Epithelial cell of umbilical artery (primary cell): ENCODE results near the gene OR52M1. TPM values are rescaled to one million over a fixed set of nuclear protein-coding genes. Genes with fewer than 3 reads are reported as not detected.

Experiments
- total RNA-seq: library from RNA; depleted of rRNA; stranded (reverse); fragments of >200 nt; gene quantifications from 2 replicates; pipeline ENCODE4 v1.2.3, GENCODE V29; 2014

OR52M1 gene, protein sequence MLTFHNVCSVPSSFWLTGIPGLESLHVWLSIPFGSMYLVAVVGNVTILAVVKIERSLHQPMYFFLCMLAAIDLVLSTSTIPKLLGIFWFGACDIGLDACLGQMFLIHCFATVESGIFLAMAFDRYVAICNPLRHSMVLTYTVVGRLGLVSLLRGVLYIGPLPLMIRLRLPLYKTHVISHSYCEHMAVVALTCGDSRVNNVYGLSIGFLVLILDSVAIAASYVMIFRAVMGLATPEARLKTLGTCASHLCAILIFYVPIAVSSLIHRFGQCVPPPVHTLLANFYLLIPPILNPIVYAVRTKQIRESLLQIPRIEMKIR
- not detected in 2 replicates for total RNA-seq

DNA sequence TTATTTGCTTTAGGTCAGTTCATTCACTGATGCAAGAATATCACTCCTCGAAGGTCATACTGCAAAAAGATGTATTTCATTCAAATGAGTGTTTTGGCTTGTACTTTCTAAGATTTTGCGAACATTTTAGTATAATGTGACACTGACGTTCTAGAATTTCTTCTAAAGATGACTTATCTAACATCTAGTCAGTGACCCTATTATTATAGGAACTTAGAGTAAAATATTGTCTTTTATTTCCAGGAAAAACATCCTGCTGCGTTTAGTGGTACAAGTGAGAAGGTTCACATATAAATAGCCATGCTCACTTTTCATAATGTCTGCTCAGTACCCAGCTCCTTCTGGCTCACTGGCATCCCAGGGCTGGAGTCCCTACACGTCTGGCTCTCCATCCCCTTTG is at the start of gene OR52M1:
Gene OR52M1 (plus strand): TSS at position 301 of the 400 bp plus-strand sequence. CDS start 0 bp downstream, at position 301.

DNA sequence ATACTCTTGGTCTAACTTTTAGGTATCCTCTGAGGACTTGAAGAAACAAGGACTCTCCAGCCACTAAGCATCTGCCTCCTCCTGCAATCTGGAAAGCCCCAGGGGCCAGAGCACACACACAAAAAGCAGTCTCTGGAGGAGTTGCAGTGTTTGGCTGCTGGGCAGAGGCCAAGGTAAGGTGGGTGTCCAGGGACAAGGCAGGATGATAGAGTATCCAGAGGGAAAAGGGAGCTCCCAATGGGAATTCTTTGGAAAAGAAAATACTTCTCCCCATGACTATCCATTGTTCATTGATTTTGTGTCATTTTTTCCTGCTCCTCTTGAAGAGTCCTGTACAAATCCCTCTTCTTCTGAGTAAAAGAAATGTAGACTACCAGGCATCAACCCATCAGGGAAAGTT is 36.5 kb downstream of the OR52M1 start, which contains the start of gene OR52I2:
Gene OR52I2 (plus strand): TSS at position 301 of the 400 bp plus-strand sequence.

DNA sequence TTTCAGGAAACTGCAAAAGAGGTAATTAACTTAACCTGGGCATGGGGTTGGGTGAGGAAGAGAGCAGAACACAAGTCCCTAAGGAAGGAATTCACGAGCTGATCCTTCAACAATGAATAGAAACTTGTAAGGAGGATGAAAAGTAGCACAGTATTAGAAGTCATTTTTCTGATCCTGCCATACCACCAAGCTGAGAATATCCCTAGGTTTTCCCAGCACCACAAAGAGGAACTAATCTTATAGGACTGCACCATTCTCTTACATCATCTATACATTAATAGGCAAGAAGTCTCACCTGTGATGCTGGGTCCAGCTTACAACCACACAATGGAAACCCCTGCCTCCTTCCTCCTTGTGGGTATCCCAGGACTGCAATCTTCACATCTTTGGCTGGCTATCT is 48.7 kb downstream of the OR52M1 start, which contains the start of gene OR52I1:
Gene OR52I1 (plus strand): TSS at position 301 of the 400 bp plus-strand sequence. CDS start 0 bp downstream, at position 301.

Other genes with a start within 250 kb of the OR52M1 start
- not detected in 2 replicates for gene OR52B4, start 176.8 kb upstream of the OR52M1 start, total RNA-seq
- 24.0 and 62.8 TPM in 2 replicates for gene TRIM21, start 151.5 kb upstream of the OR52M1 start, total RNA-seq
- not detected in 2 replicates for gene OR52K2, start 95.9 kb upstream of the OR52M1 start, total RNA-seq
- not detected in 2 replicates for gene OR52K1, start 62.5 kb upstream of the OR52M1 start, total RNA-seq
- gene OR52I2, start 36.6 kb downstream of the OR52M1 start, total RNA-seq, result not detected in 2 replicates
- gene OR52I1, start 48.8 kb downstream of the OR52M1 start, total RNA-seq, result not detected in 2 replicates
- gene TRIM68, start 63.0 kb downstream of the OR52M1 start, total RNA-seq, result 11.4 and 20.1 TPM in 2 replicates
- not detected in 2 replicates for gene OR51D1, start 92.3 kb downstream of the OR52M1 start, total RNA-seq
- not detected in 2 replicates for gene OR51E1, start 98.8 kb downstream of the OR52M1 start, total RNA-seq
- not detected in 2 replicates for gene OR51E2, start 152.7 kb downstream of the OR52M1 start, total RNA-seq
- gene MMP26, start 159.6 kb downstream of the OR52M1 start, total RNA-seq, result not detected in 2 replicates
- not detected in 2 replicates for gene OR51F1, start 224.7 kb downstream of the OR52M1 start, total RNA-seq